Spinal cord (tissue), 10 donors: ENCODE results near the gene HLA-DRB5. TPM values are rescaled to one million over a fixed set of nuclear protein-coding genes. Genes with fewer than 3 reads are reported as not detected.
"Not testable (repeated sequence)": the region's sequence is repeated elsewhere in the genome, so short reads cannot be mapped to it uniquely, and the experiment has no call there.

Experiments
- DNase-seq, 6 donors: peaks; one replicate each; pipeline versions ENCODE4 v3.0.0 to v3.0.0-alpha.2; 2013 to 2015; ENCODE audit warnings: low spot score in 6 of 6, low read depth in 4 of 6
- H3K27ac ChIP-seq: one replicate; pipeline ENCODE4 v1.5.1; 2013; ENCODE audit warnings: low read depth, low read length, control low read depth
- H3K27me3 ChIP-seq: one replicate; pipeline ENCODE4 v1.6.1; 2013; ENCODE audit warnings: low read length; ENCODE audit not compliant: control insufficient read depth, insufficient read depth
- H3K36me3 ChIP-seq: one replicate; pipeline ENCODE4 v1.6.1; 2013; ENCODE audit warnings: low read length; ENCODE audit not compliant: control insufficient read depth, insufficient read depth
- H3K4me1 ChIP-seq: one replicate; pipeline ENCODE4 v1.6.1; 2013; ENCODE audit warnings: low read length; ENCODE audit not compliant: control insufficient read depth, insufficient read depth
- H3K4me3 ChIP-seq: one replicate; pipeline ENCODE4 v1.5.1; 2013; ENCODE audit warnings: low read depth, low read length, control low read depth
- H3K9me3 ChIP-seq: one replicate; pipeline ENCODE4 v1.6.1; 2013; ENCODE audit warnings: low read length; ENCODE audit not compliant: control insufficient read depth, insufficient read depth
- WGBS: methylation state at CpG from one replicate; pipeline ENCODE4 v1.1.5; 2013; ENCODE audit warnings: missing lambda C conversion rate; ENCODE audit not compliant: insufficient coverage; 5-methylcytosine and 5-hydroxymethylcytosine counted together
- polyA plus RNA-seq, 2 donors: library from polyadenylated mRNA; unstranded; fragments of 120-200 nt; gene quantifications; one replicate each; pipeline ENCODE4 v1.2.1, GENCODE V29; 2013; ENCODE audit not compliant: insufficient read length in 2 of 2
- small RNA-seq: library from RNA; depleted of rRNA; stranded (forward); fragments of <200 nt; gene quantifications from one replicate; pipeline ENCODE3, GENCODE V24; 2014; ENCODE audit warnings: low replicate concordance
- total RNA-seq, 2 donors: library from RNA; depleted of rRNA in 1 of 2; stranded (reverse); fragments of 120-200 nt in 1 of 2; fragments of >200 nt in 1 of 2; gene quantifications; one replicate each; pipeline versions ENCODE4 v1.2.3 to v1.2.4, GENCODE V29; 2013 to 2014
- donor health status: healthy.

Gene HLA-DRB5
- total and polyA plus RNA-seq, 4 donors, result 0.30 to 16.8 (median 1.8) TPM

DNA sequence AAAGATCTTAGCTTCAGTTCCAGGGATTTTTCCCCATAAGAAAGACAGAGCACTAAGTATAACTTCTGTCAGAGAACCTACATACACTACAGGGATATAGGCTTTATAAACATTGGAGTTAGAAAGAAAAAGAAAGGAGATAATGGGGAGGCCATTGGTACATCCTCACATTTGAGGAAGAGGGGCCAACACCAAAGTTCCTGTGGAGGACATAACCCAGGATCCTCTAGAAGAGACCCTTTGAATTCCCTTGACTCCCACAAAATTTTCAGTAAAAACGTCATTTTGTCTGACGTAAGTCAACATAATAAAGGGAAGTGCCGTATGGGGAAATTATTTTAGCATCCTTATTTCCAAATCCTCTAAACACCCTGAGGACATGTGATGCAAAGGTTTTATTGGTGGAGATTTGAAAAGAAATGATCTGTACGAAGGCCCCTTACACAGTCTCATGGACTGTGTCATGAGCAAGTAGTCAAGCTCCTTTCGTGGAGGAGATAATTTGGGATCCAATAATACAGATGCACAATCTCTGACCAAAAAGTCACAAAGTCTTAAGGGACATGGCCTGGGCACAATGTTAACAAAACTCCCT lies 57.2 kb downstream of the HLA-DRB5 start:
- no peaks in the 10 kb centered on the region for H3K9me3 ChIP-seq
- H3K4me3 ChIP-seq, result no peak overlapping the region
- no peak overlapping the region for H3K27ac ChIP-seq
- H3K27me3 ChIP-seq, result no peaks in the 10 kb centered on the region
- DNase-seq, result no peak
- H3K4me1 ChIP-seq, result no peaks in the 10 kb centered on the region
- no CpG with 5 or more reads among the region's 5 CpGs for WGBS
- no peaks in the 10 kb centered on the region for H3K36me3 ChIP-seq

DNA sequence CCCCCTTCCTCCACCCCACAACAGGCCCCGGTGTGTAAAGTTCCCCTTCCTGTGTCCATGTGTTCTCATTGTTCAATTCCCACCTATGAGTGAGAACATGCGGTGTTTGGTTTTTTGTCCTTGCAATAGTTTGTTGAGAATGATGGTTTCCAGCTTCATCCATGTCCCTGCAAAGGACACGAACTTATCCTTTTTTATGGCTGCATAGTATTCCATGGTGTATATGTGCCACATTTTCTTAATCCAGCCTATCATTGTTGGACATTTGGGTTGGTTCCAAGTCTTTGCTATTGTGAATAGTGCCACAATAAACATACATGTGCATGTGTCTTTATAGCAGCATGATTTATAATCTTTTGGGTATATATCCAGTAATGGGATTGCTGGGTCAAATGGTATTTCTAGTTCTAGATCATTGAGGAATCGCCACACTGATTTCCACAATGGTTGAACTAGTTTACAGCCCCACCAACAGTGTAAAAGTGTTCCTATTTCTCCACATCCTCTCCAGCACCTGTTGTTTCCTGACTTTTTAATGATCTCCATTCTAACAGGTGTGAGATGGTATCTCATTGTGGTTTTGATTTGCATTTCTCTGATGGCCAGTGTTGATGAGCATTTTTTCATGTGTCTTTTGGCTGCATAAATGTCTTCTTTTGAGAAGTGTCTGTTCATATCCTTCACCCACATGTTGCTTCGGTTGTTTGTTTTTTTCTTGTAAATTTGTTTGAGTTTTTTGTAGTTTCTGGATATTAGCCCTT lies 62.2 kb downstream of the HLA-DRB5 start:
- not testable (repeated sequence) for DNase-seq, H3K4me3 ChIP-seq, H3K36me3 ChIP-seq, H3K27me3 ChIP-seq, H3K4me1 ChIP-seq, H3K27ac ChIP-seq, H3K9me3 ChIP-seq
- no CpG with 5 or more reads among the region's 5 CpGs for WGBS

Small RNAs within 50 kb of the gene (small RNA-seq; reads per million reads assigned to genes)
- not detected for gene RNU1-61P

Other genes with a start within 250 kb of the HLA-DRB5 start
- not detected for gene TSBP1, start 158.4 kb downstream of the HLA-DRB5 start, total RNA-seq
- under 1 TPM in 1 of 2 donors, not detected in 1; 0.27 TPM for gene TSBP1, start 158.4 kb downstream of the HLA-DRB5 start, polyA plus RNA-seq
- gene BTNL2, start 123.1 kb downstream of the HLA-DRB5 start, total RNA-seq, result not detected
- gene BTNL2, start 123.1 kb downstream of the HLA-DRB5 start, polyA plus RNA-seq, result 1 to 10 TPM in 1 of 2 donors, under 1 TPM in 1; 0.67 to 2.3 TPM
- gene HLA-DRA, start 90.4 kb downstream of the HLA-DRB5 start, total RNA-seq, result 10 to 100 TPM; 40.9 to 90.1 TPM
- 10 to 100 TPM in 1 of 2 donors, 1 to 10 TPM in 1; 9.5 to 22.0 TPM for gene HLA-DRA, start 90.4 kb downstream of the HLA-DRB5 start, polyA plus RNA-seq
- gene HLA-DRB1, start 59.6 kb upstream of the HLA-DRB5 start, total RNA-seq, result 10 to 100 TPM; 17.0 to 61.3 TPM
- gene HLA-DRB1, start 59.6 kb upstream of the HLA-DRB5 start, polyA plus RNA-seq, result 1 to 10 TPM; 3.1 to 3.5 TPM
- 1 to 10 TPM in 1 of 2 donors, under 1 TPM in 1; 0.99 to 1.9 TPM for gene HLA-DQA1, start 107.1 kb upstream of the HLA-DRB5 start, total RNA-seq
- under 1 TPM; 0.32 to 0.57 TPM for gene HLA-DQA1, start 107.1 kb upstream of the HLA-DRB5 start, polyA plus RNA-seq
- gene HLA-DQB1, start 136.4 kb upstream of the HLA-DRB5 start, total RNA-seq, result 1 to 10 TPM in 1 of 2 donors, under 1 TPM in 1; 0.30 to 6.9 TPM
- gene HLA-DQB1, start 136.4 kb upstream of the HLA-DRB5 start, polyA plus RNA-seq, result 1 to 10 TPM in 1 of 2 donors, under 1 TPM in 1; 0.92 to 2.7 TPM
- under 1 TPM in 1 of 2 donors, not detected in 1; 0.17 TPM for gene HLA-DQA2, start 211.1 kb upstream of the HLA-DRB5 start, total RNA-seq
- under 1 TPM in 1 of 2 donors, not detected in 1; 0.43 TPM for gene HLA-DQA2, start 211.1 kb upstream of the HLA-DRB5 start, polyA plus RNA-seq
- under 1 TPM in 1 of 2 donors, not detected in 1; 0.44 TPM for gene HLA-DQB2, start 233.2 kb upstream of the HLA-DRB5 start, total RNA-seq
- gene HLA-DQB2, start 233.2 kb upstream of the HLA-DRB5 start, polyA plus RNA-seq, result under 1 TPM; 0.24 to 0.76 TPM